DND-41 (cell line): ENCODE results near the gene GNG4.

Source experiments
- ATAC-seq: fragments of 200-7000 bp; cut with Tn5 transposase; 3 replicates; pipeline ENCODE4 v1.9.1; 2021; ENCODE audit warnings: low read depth; ENCODE audit not compliant: insufficient read depth
- DNase-seq: peaks from one replicate; pipeline ENCODE4 v3.0.0-alpha.2; 2020
- H2AFZ ChIP-seq: 2 replicates; pipeline ENCODE4 v1.6.0; 2012; ENCODE audit warnings: low read depth, low read length
- H3K27ac ChIP-seq: 2 replicates; pipeline ENCODE4 v1.5.1; 2012; ENCODE audit warnings: low read length, inconsistent platforms
- H3K27me3 ChIP-seq: fragments of 200-600 bp; sonication (generic); 2 replicates; pipeline ENCODE4 v1.6.0; 2012; ENCODE audit warnings: low read length, mild to moderate bottlenecking, inconsistent platforms; ENCODE audit not compliant: insufficient read depth, poor library complexity
- H3K36me3 ChIP-seq: 2 replicates; pipeline ENCODE4 v1.5.1; 2012; ENCODE audit warnings: low read length, inconsistent platforms; ENCODE audit not compliant: insufficient read depth
- H3K4me1 ChIP-seq: 2 replicates; pipeline ENCODE4 v1.5.1; 2012; ENCODE audit warnings: mild to moderate bottlenecking, low read length; ENCODE audit not compliant: insufficient read depth
- H3K4me2 ChIP-seq: 2 replicates; pipeline ENCODE4 v1.6.0; 2012; ENCODE audit warnings: mild to moderate bottlenecking, moderate library complexity, low read length, inconsistent platforms; ENCODE audit not compliant: insufficient read depth
- H3K4me3 ChIP-seq, 2 experiments: fragments of 200-600 bp in 1 of 2; shearing (Covaris generic) in 1 of 2; 2 replicates each; pipeline ENCODE4 v1.5.1; 2012 to 2016; ENCODE audit warnings: inconsistent platforms in 2 of 2, low read length in 2 of 2, mild to moderate bottlenecking in 2 of 2, low read depth in 1 of 2, moderate library complexity in 1 of 2
- H3K79me2 ChIP-seq: 2 replicates; pipeline ENCODE4 v1.6.0; 2012; ENCODE audit warnings: low read length, inconsistent platforms; ENCODE audit not compliant: insufficient read depth
- H3K9ac ChIP-seq: 2 replicates; pipeline ENCODE4 v1.6.0; 2012; ENCODE audit warnings: low read depth, mild to moderate bottlenecking, inconsistent platforms, low read length, moderate library complexity
- H3K9me3 ChIP-seq: 2 replicates; pipeline ENCODE4 v1.5.1; 2012; ENCODE audit warnings: low read length, moderate library complexity, mild to moderate bottlenecking, inconsistent platforms; ENCODE audit not compliant: insufficient read depth, severe bottlenecking
- H4K20me1 ChIP-seq: 2 replicates; pipeline ENCODE4 v1.6.0; 2012; ENCODE audit warnings: low read length; ENCODE audit not compliant: insufficient read depth
- CTCF ChIP-seq: IDR thresholded peaks from 2 replicates; pipeline ENCODE4 v1.5.1; 2012; ENCODE audit warnings: borderline replicate concordance, low read length, moderate library complexity, mild to moderate bottlenecking; ENCODE audit not compliant: poor library complexity, severe bottlenecking; ENCODE audit errors: extremely low read depth
- EZH2 ChIP-seq: IDR thresholded peaks from 3 replicates; pipeline ENCODE4 v1.6.1; 2012; ENCODE audit warnings: borderline replicate concordance, low read depth, mild to moderate bottlenecking, moderate library complexity, low read length, inconsistent platforms; ENCODE audit not compliant: severe bottlenecking

The GNG4 gene

GRCh38 chr1:235527196-235527814 is 122.3 kb downstream of the GNG4 start:
- H3K36me3 ChIP-seq = no peaks in the 10 kb centered on the region
- TF ChIP-seq CTCF (no peak), EZH2 (no peak)
- H3K79me2 ChIP-seq = no peaks in the 10 kb centered on the region
- no peaks in the 10 kb centered on the region for H3K9me3 ChIP-seq
- no peaks in the 10 kb centered on the region for H3K4me1 ChIP-seq
- no peaks in the 10 kb centered on the region for H4K20me1 ChIP-seq
- H3K27ac ChIP-seq = no peak overlapping the region
- DNase-seq (no peak), ATAC-seq (no peak)
- H2AFZ ChIP-seq = no peak overlapping the region
- H3K9ac ChIP-seq = no peak overlapping the region
- no peak overlapping the region for H3K4me2 ChIP-seq
- H3K4me3 ChIP-seq = no peak overlapping the region
- H3K27me3 ChIP-seq = no peaks in the 10 kb centered on the region

GRCh38 chr1:235525314-235525713 is 124.3 kb downstream of the GNG4 start:
- Histone ChIP-seq H3K36me3 (no peaks in the 10 kb centered on the region), H3K79me2 (no peaks in the 10 kb centered on the region), H3K9ac (no peak overlapping the region), H3K4me3 (no peak overlapping the region), H4K20me1 (no peaks in the 10 kb centered on the region), H3K27ac (no peak overlapping the region), H2AFZ (no peak overlapping the region), H3K4me2 (no peak overlapping the region), H3K4me1 (no peaks in the 10 kb centered on the region), H3K27me3 (no peaks in the 10 kb centered on the region), H3K9me3 (no peaks in the 10 kb centered on the region)
- no peak for TF ChIP-seq EZH2
- TF ChIP-seq CTCF = no peak
- DNase-seq (no peak), ATAC-seq (no peak)

- Histone ChIP-seq H3K4me3 (no peak overlapping the region), H3K4me2 (no peak overlapping the region), H3K79me2 (no peaks in the 10 kb centered on the region), H3K9ac (no peak overlapping the region), H3K9me3 (no peaks in the 10 kb centered on the region), H2AFZ (no peak overlapping the region), H3K4me1 (no peaks in the 10 kb centered on the region), H4K20me1 (no peaks in the 10 kb centered on the region), H3K27ac (no peak overlapping the region), H3K36me3 (no peaks in the 10 kb centered on the region), H3K27me3 (no peaks in the 10 kb centered on the region)
- ATAC-seq (no peak), DNase-seq (no peak)
- no peak for TF ChIP-seq EZH2
- no peak for TF ChIP-seq CTCF
These were observed 132.6 kb downstream of the GNG4 start for GRCh38 chr1:235516862-235517446.
